Gastrocnemius medialis (tissue), 4 donors: ENCODE data around the gene PDE3B. TPM values are rescaled to one million over a fixed set of nuclear protein-coding genes. Genes with fewer than 3 reads are reported as not detected.

ENCODE experiments used
- ATAC-seq, 2 donors: fragments of 150-250 bp; one replicate each; pipeline ENCODE4 v1.9.1; 2016
- DNase-seq, 2 donors: peaks; one replicate each; pipeline ENCODE4 v3.0.0-alpha.2; 2019
- H3K27ac ChIP-seq, 4 donors: fragments of 200-600 bp; sonication (generic); 1 replicate in 1 of 4; 2 replicates in 3 of 4; pipeline ENCODE4 v1.5.1; 2016 to 2018; ENCODE audit warnings: mild to moderate bottlenecking in 2 of 4, moderate library complexity in 1 of 4
- H3K27me3 ChIP-seq, 3 donors: fragments of 200-600 bp; sonication (generic) in 2 of 3; 1 replicate in 1 of 3; 2 replicates in 2 of 3; pipeline versions ENCODE4 v1.5.1 to v1.6.0; 2016 to 2019; ENCODE audit warnings: mild to moderate bottlenecking in 1 of 3, moderate library complexity in 1 of 3
- H3K36me3 ChIP-seq, 2 donors: fragments of 200-600 bp; sonication (generic) in 1 of 2; one replicate each; pipeline ENCODE4 v1.5.1; 2017 to 2018
- H3K4me1 ChIP-seq, 2 donors: fragments of 200-600 bp; sonication (generic) in 1 of 2; one replicate each; pipeline ENCODE4 v1.5.1; 2016 to 2017; ENCODE audit warnings: mild to moderate bottlenecking in 2 of 2
- H3K4me3 ChIP-seq, 4 donors: fragments of 200-600 bp; sonication (generic) in 3 of 4; 1 replicate in 1 of 4; 2 replicates in 3 of 4; pipeline ENCODE4 v1.5.1; 2016 to 2019; ENCODE audit warnings: mild to moderate bottlenecking in 2 of 4
- H3K9me3 ChIP-seq, 3 donors: fragments of 200-600 bp; sonication (generic) in 2 of 3; 1 replicate in 1 of 3; 2 replicates in 2 of 3; pipeline ENCODE4 v1.5.1; 2016 to 2019
- CTCF ChIP-seq, 5 experiments: fragments of 450-650 bp in 3 of 5; fragments of 200-600 bp in 2 of 5; sonication (generic) in 2 of 5; IDR thresholded peaks in 4 of 5; conservative IDR thresholded peaks in 1 of 5; 1 replicate in 4 of 5; 2 replicates in 1 of 5; pipeline ENCODE4 v1.5.1; 2016 to 2019; ENCODE audit warnings: antibody characterized with exemption in 5 of 5, mild to moderate bottlenecking in 3 of 5, moderate library complexity in 3 of 5
- POLR2A ChIP-seq, 2 donors: fragments of 450-650 bp; IDR thresholded peaks; one replicate each; pipeline ENCODE4 v1.6.1; 2017; ENCODE audit warnings: antibody characterized with exemption in 2 of 2, mild to moderate bottlenecking in 2 of 2, moderate library complexity in 2 of 2
- in situ Hi-C, 4 donors: fragments of 200-750 bp; cut with MboI; loops; one replicate each; pipeline versions ENCODE4 v1.15.0 to v1.8.0; 2017; ENCODE audit warnings: low sequenced_read_pairs in 4 of 4
- intact Hi-C: fragments of 100-400 bp; cut with DNase I; formaldehyde crosslinking; loops from one replicate; pipeline ENCODE4 v1.15.1; 2023; ENCODE audit warnings: low total_unique reads
- total RNA-seq, 4 donors: library from RNA; depleted of rRNA; stranded (reverse); fragments of >200 nt; gene quantifications; one replicate each; pipeline versions ENCODE4 v1.1.0 to v1.2.3, GENCODE V29; 2016

Gene PDE3B
- total RNA-seq, 4 donors from 2014 or later = 0.39 to 1.1 (median 0.76) TPM

- Histone ChIP-seq H3K36me3 (no peaks in the 10 kb centered on the region), H3K27me3 (peaks cover 0 to 12% (median 0%) of the 10 kb centered on the region in 3 donors), H3K4me3 (no peak overlapping the region), H3K27ac (no peak overlapping the region), H3K9me3 (no peaks in the 10 kb centered on the region), H3K4me1 (peaks cover 9% of the 10 kb centered on the region in 2 donors)
- TF ChIP-seq CTCF (IDR thresholded peaks at IDR 0.05 in 4 of 5, conservative IDR thresholded peaks at IDR 0.05 in 1 of 5) = no peak
- no peak for TF ChIP-seq POLR2A (IDR thresholded peaks at IDR 0.05)
- in situ Hi-C loops = loop anchor here in 3 of 4 donors (25.0 kb wide), 2 partner anchors 120 to 180 kb away; no protein-coding TSS in a partner anchor
- ATAC-seq = no peak
- intact Hi-C loops = loop anchor here (2.0 kb wide), 1 partner anchor 116 kb away; no protein-coding TSS in a partner anchor
- no peak for DNase-seq
Observed at GRCh38 chr11:14906993-14907392, 263.4 kb downstream of the PDE3B start.

- no peaks in the 10 kb centered on the region for H3K36me3 ChIP-seq
- H3K27ac ChIP-seq = no peak overlapping the region
- intact Hi-C loops = loop anchor here (1.0 to 2.0 kb wide), 3 partner anchors 117 to 301 kb away; no protein-coding TSS in a partner anchor
- H3K9me3 ChIP-seq = no peaks in the 10 kb centered on the region
- TF ChIP-seq CTCF (IDR thresholded peaks at IDR 0.05 in 4 of 5, conservative IDR thresholded peaks at IDR 0.05 in 1 of 5) (peak; percentile 23 to 69 (median 49)), POLR2A (IDR thresholded peaks at IDR 0.05) (no peak)
- ATAC-seq = peak in 1 of 2 donors; percentile 66
- DNase-seq = peak in 1 of 2 donors; percentile 46
- in situ Hi-C loops = loop anchor here in 3 of 4 donors (25.0 kb wide), 2 partner anchors 120 to 180 kb away; no protein-coding TSS in a partner anchor
- peaks cover 9% of the 10 kb centered on the region in 2 donors for H3K4me1 ChIP-seq
- H3K4me3 ChIP-seq = no peak overlapping the region
- peaks cover 0 to 12% (median 0%) of the 10 kb centered on the region in 3 donors for H3K27me3 ChIP-seq
Observed at GRCh38 chr11:14907411-14908213, 264.0 kb downstream of the PDE3B start.

- Histone ChIP-seq H3K9me3 (no peaks in the 10 kb centered on the region), H3K4me3 (no peak overlapping the region), H3K4me1 (peaks cover 9% of the 10 kb centered on the region in 2 donors), H3K27me3 (peaks cover 0 to 7% (median 0%) of the 10 kb centered on the region in 3 donors), H3K36me3 (no peaks in the 10 kb centered on the region), H3K27ac (no peak overlapping the region)
- peak in 1 of 2 donors; percentile 50 for ATAC-seq
- TF ChIP-seq POLR2A (IDR thresholded peaks at IDR 0.05) (no peak), CTCF (IDR thresholded peaks at IDR 0.05 in 4 of 5, conservative IDR thresholded peaks at IDR 0.05 in 1 of 5) (peak in 4 of 5 experiments; percentile 15 to 54 (median 46))
- intact Hi-C loops (loop anchor here (1.0 kb wide), 2 partner anchors 167 to 300 kb away; no protein-coding TSS in a partner anchor), in situ Hi-C loops (loop anchor here in 3 of 4 donors (25.0 kb wide), 2 partner anchors 121 to 179 kb away; no protein-coding TSS in a partner anchor)
- no peak for DNase-seq
Observed at GRCh38 chr11:14908214-14908880, 264.7 kb downstream of the PDE3B start.

- no peak overlapping the region for H3K27ac ChIP-seq
- no peaks in the 10 kb centered on the region for H3K9me3 ChIP-seq
- intact Hi-C loops = no loop called here
- TF ChIP-seq CTCF (IDR thresholded peaks at IDR 0.05 in 4 of 5, conservative IDR thresholded peaks at IDR 0.05 in 1 of 5) = no peak
- no peak for TF ChIP-seq POLR2A (IDR thresholded peaks at IDR 0.05)
- H3K36me3 ChIP-seq = no peaks in the 10 kb centered on the region
- H3K4me1 ChIP-seq = no peaks in the 10 kb centered on the region
- DNase-seq = no peak
- ATAC-seq = no peak
- in situ Hi-C loops = loop anchor here in 3 of 4 donors (25.0 kb wide), 2 partner anchors 127 to 173 kb away; no protein-coding TSS in a partner anchor
- no peaks in the 10 kb centered on the region for H3K27me3 ChIP-seq
- no peak overlapping the region for H3K4me3 ChIP-seq
Observed at GRCh38 chr11:14914536-14914935, 270.9 kb downstream of the PDE3B start.
